Measurements from ENCODE around the gene AP1G1. TPM values are rescaled to one million over a fixed set of nuclear protein-coding genes. Genes with fewer than 3 reads are reported as not detected.

AP1G1 gene
- total and polyA plus RNA-seq, 2 of the 8 experiments (the other 6 are each of a cell fraction or from before 2014, with no cell fraction given), result 43.9 to 68.4 TPM

- TF ChIP-seq CREB1 (IDR thresholded peaks at IDR 0.05) (peak; percentile 98), BCL11A (IDR thresholded peaks at IDR 0.05; ENCODE audit: low read depth in 2 of 2, low read length in 2 of 2) (no peak), JUN (IDR thresholded peaks at IDR 0.05; ENCODE audit: low read depth, low read length) (no peak), ATF3 (IDR thresholded peaks at IDR 0.05; ENCODE audit: insufficient read depth, low read depth, low read length) (peak; percentile 64), RAD21 (IDR thresholded peaks at IDR 0.05 in 1 of 2, conservative IDR thresholded peaks at IDR 0.05 in 1 of 2; ENCODE audit: low read depth in 2 of 2, low read length in 2 of 2) (no peak), SP4 (IDR thresholded peaks at IDR 0.05; ENCODE audit: low read length) (no peak; the same call in 1 of the 2 replicates), CBX8 (IDR thresholded peaks at IDR 0.05; ENCODE audit: borderline replicate concordance, low read depth, low read length) (no peak), CHD2 (IDR thresholded peaks at IDR 0.05; ENCODE audit: low read length) (peak; percentile 92), PHF8 (conservative IDR thresholded peaks at IDR 0.05; ENCODE audit: low read depth, low read length) (peak; percentile 84), KDM4A (IDR thresholded peaks at IDR 0.05; ENCODE audit: low read depth, low read length, severe bottlenecking) (peak; percentile 97), SP2 (IDR thresholded peaks at IDR 0.05; ENCODE audit: low read length) (no peak), MAFK (IDR thresholded peaks at IDR 0.05; ENCODE audit: low read depth, low read length) (peak; percentile 62; the same call in 1 of the 2 replicates), SIX5 (IDR thresholded peaks at IDR 0.05; ENCODE audit: low read depth, low read length) (no peak), NRF1 (IDR thresholded peaks at IDR 0.05; ENCODE audit: low read depth, low read length) (no peak), HDAC6 (IDR thresholded peaks at IDR 0.05; ENCODE audit: low read depth, low read length) (no peak), SIRT6 (IDR thresholded peaks at IDR 0.05; ENCODE audit: low read length) (no peak), SRF (IDR thresholded peaks at IDR 0.05; ENCODE audit: low read depth, low read length) (peak; percentile 62), TEAD4 (IDR thresholded peaks at IDR 0.05; ENCODE audit: low read depth, low read length) (no peak), CBX5 (IDR thresholded peaks at IDR 0.05; ENCODE audit: low read depth, low read length) (no peak), YY1 (IDR thresholded peaks at IDR 0.05; ENCODE audit: low read depth, low read length) (peak; percentile 98), NANOG (IDR thresholded peaks at IDR 0.05; ENCODE audit: insufficient read depth, low read depth, low read length, poor library complexity, severe bottlenecking) (no peak), MAX (IDR thresholded peaks at IDR 0.05) (no peak; the same call in 1 of the 2 replicates)
- TF ChIP-seq, protein P1, sequence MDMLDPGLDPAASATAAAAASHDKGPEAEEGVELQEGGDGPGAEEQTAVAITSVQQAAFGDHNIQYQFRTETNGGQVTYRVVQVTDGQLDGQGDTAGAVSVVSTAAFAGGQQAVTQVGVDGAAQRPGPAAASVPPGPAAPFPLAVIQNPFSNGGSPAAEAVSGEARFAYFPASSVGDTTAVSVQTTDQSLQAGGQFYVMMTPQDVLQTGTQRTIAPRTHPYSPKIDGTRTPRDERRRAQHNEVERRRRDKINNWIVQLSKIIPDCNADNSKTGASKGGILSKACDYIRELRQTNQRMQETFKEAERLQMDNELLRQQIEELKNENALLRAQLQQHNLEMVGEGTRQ (IDR thresholded peaks at IDR 0.05; ENCODE audit: low read length), result no peak
Measured at GRCh38 chr16:71808593-71809459, at the start of gene AP1G1 (continued).
